ENCODE data around the gene HSFX4.
"Not testable (repeated sequence)": the region's sequence is repeated elsewhere in the genome, so short reads cannot be mapped to it uniquely, and the experiment has no call there.

The HSFX4 gene

DNA sequence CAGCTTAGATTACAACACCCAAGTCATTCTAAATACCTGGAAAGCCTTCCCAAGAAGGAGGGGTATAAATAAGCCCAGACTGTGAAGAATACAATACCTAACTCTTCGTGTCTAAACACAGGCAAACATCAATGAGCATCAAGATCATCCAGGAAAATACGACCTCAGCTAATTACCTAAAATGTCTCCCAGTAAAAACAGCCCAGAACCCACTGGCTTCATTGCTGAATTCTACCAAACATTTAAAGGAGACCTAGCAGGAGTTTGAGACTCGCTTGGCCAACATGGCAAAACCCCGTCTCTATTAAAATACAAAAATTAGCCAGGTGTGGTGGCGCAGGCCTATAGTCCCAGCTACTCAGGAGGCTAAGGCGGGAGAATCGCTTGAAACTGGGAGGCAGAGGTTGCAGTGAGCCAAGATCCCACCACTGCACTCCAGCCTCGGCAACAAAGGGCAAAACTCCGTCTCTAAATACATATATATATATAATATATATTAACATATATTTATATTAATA lies 19.1 kb upstream of the HSFX4 start:
- 79% methylated on average over 5 of the region's 9 CpGs for WGBS
- H3K27ac ChIP-seq (ENCODE audit: low read length, poor library complexity, severe bottlenecking): no peak overlapping the region
- H3K9ac ChIP-seq (ENCODE audit: low read length): no peak overlapping the region
- H3K79me1 ChIP-seq (replicated peaks; ENCODE audit: low read length, poor library complexity, severe bottlenecking): no peaks in the 10 kb centered on the region
- no peak overlapping the region for H3K4me2 ChIP-seq (ENCODE audit: low read length, poor library complexity, severe bottlenecking)
- H3K9me3 ChIP-seq (ENCODE audit: control insufficient read depth, low read length): no peaks in the 10 kb centered on the region
- H3K4ac ChIP-seq (ENCODE audit: low read depth in 1 of 2, low read length in 2 of 2): no peak overlapping the region
- H2BK120ac ChIP-seq (ENCODE audit: low read depth, low read length): no peak overlapping the region
- no peak overlapping the region for H3K4me3 ChIP-seq (ENCODE audit: insufficient read depth in 1 of 2, low read depth in 1 of 2, low read length in 2 of 2)
- no peak overlapping the region for H4K8ac ChIP-seq (ENCODE audit: low read length)
- no peak overlapping the region for H4K91ac ChIP-seq (ENCODE audit: low read length)
- no peak overlapping the region for H2BK15ac ChIP-seq (ENCODE audit: low read depth, poor library complexity, severe bottlenecking)
- H2AFZ ChIP-seq (ENCODE audit: low read depth, low read length): no peak overlapping the region
- H3K4me1 ChIP-seq (ENCODE audit: control insufficient read depth, insufficient read depth, low read depth, low read length): no peaks in the 10 kb centered on the region
- no peak overlapping the region for H3K14ac ChIP-seq (ENCODE audit: low read length in 2 of 2)
- H2BK12ac ChIP-seq (ENCODE audit: low read length in 2 of 2): no peak overlapping the region
- no peak overlapping the region for H3K23ac ChIP-seq (ENCODE audit: low read length in 2 of 2)
- H2BK5ac ChIP-seq (ENCODE audit: low read depth, low read length, poor library complexity, severe bottlenecking): no peak overlapping the region
- DNase-seq: no peak
- H3K27me3 ChIP-seq (ENCODE audit: control insufficient read depth in 1 of 2, insufficient read depth in 1 of 2, low read length in 2 of 2): peaks cover 0 to under 1% of the 10 kb centered on the region in 2 experiments
- H3K18ac ChIP-seq (ENCODE audit: low read depth in 1 of 2, low read length in 2 of 2): no peak overlapping the region
- no peaks in the 10 kb centered on the region for H3K36me3 ChIP-seq (ENCODE audit: control insufficient read depth in 1 of 2, insufficient read depth in 2 of 2, low read depth in 1 of 2, low read length in 2 of 2)
- no peak overlapping the region for H2AK5ac ChIP-seq (ENCODE audit: low read length, severe bottlenecking)

DNA sequence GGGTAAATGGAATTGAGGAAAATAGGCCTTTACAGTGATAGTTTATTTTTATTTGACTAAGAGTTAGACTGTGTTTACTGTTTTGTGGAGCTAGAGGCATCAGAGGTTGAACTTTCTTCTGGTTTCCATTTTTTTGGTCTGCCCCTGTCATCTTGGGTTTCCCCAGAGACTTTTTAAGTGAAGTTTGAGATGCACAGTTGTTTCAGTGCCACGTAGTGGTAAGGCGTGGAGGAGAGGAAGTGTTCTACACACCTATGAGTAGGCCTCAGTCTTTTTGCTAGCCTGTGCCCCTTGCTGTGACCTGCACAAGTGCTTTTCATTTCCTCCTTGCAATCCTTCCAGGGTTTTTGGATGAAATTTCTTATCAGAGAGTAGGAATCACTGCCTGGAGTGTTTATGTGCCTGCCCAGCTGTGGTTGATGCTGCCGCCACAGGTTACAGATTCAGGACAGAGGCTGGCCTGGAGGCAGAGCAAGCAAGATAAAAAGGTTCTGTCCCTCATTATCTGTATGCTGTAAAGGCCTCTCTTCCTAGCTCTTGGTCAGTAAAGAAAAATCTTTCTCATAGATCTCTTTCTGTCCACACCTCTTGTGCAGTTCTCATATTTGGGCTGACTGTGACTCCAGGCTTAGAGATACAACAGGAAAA lies 12.5 kb upstream of the HSFX4 start:
- DNase-seq: no peak
- Histone ChIP-seq H3K4me1 (ENCODE audit: control insufficient read depth, insufficient read depth, low read depth, low read length) (no peaks in the 10 kb centered on the region), H4K8ac (ENCODE audit: low read length) (no peak overlapping the region), H3K4me3 (ENCODE audit: insufficient read depth in 1 of 2, low read depth in 1 of 2, low read length in 2 of 2) (no peak overlapping the region), H2BK12ac (ENCODE audit: low read length in 2 of 2) (no peak overlapping the region), H3K4ac (ENCODE audit: low read depth in 1 of 2, low read length in 2 of 2) (no peak overlapping the region), H3K9ac (ENCODE audit: low read length) (no peak overlapping the region), H3K23ac (ENCODE audit: low read length in 2 of 2) (no peak overlapping the region), H2BK5ac (ENCODE audit: low read depth, low read length, poor library complexity, severe bottlenecking) (no peak overlapping the region), H2BK120ac (ENCODE audit: low read depth, low read length) (no peak overlapping the region), H3K36me3 (ENCODE audit: control insufficient read depth in 1 of 2, insufficient read depth in 2 of 2, low read depth in 1 of 2, low read length in 2 of 2) (no peaks in the 10 kb centered on the region), H3K4me2 (ENCODE audit: low read length, poor library complexity, severe bottlenecking) (no peak overlapping the region), H3K18ac (ENCODE audit: low read depth in 1 of 2, low read length in 2 of 2) (no peak overlapping the region), H2BK15ac (ENCODE audit: low read depth, poor library complexity, severe bottlenecking) (no peak overlapping the region), H3K9me3 (ENCODE audit: control insufficient read depth, low read length) (no peaks in the 10 kb centered on the region), H2AFZ (ENCODE audit: low read depth, low read length) (no peak overlapping the region), H4K91ac (ENCODE audit: low read length) (no peak overlapping the region), H3K14ac (ENCODE audit: low read length in 2 of 2) (no peak overlapping the region), H3K79me1 (replicated peaks; ENCODE audit: low read length, poor library complexity, severe bottlenecking) (no peaks in the 10 kb centered on the region), H3K27ac (ENCODE audit: low read length, poor library complexity, severe bottlenecking) (no peak overlapping the region), H2AK5ac (ENCODE audit: low read length, severe bottlenecking) (no peak overlapping the region), H3K27me3 (ENCODE audit: control insufficient read depth in 1 of 2, insufficient read depth in 1 of 2, low read length in 2 of 2) (no peaks in the 10 kb centered on the region)
- WGBS: no CpG with 5 or more reads among the region's 3 CpGs

DNA sequence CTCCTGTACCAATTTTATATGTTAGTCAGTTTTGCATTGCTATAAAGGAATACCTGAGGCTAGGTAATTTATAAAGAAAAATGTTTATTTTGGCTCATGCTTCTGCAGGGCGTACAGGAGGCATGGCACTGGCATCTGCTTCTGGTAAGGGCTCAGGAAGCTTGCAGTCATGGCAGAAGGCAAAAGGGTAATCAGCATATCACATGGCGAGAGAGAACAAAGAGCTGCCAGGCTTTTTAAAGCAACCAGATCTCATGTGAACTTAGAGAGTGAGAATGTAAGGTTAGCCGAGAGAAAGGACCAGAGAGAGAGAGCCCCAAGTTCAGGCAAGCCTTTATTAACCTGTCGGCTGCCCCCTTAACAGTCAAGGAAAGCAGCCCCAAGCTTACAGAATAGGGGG lies 5.5 kb upstream of the HSFX4 start:
- H4K91ac ChIP-seq (ENCODE audit: low read length); H3K18ac ChIP-seq (ENCODE audit: low read depth in 1 of 2, low read length in 2 of 2); H3K4me3 ChIP-seq (ENCODE audit: insufficient read depth in 1 of 2, low read depth in 1 of 2, low read length in 2 of 2); H3K79me1 ChIP-seq (replicated peaks; ENCODE audit: low read length, poor library complexity, severe bottlenecking); H3K9ac ChIP-seq (ENCODE audit: low read length); H4K8ac ChIP-seq (ENCODE audit: low read length); H3K4me2 ChIP-seq (ENCODE audit: low read length, poor library complexity, severe bottlenecking); H2AK5ac ChIP-seq (ENCODE audit: low read length, severe bottlenecking); H3K27me3 ChIP-seq (ENCODE audit: control insufficient read depth in 1 of 2, insufficient read depth in 1 of 2, low read length in 2 of 2); H3K4ac ChIP-seq (ENCODE audit: low read depth in 1 of 2, low read length in 2 of 2); H3K27ac ChIP-seq (ENCODE audit: low read length, poor library complexity, severe bottlenecking); H3K23ac ChIP-seq (ENCODE audit: low read length in 2 of 2); H3K36me3 ChIP-seq (ENCODE audit: control insufficient read depth in 1 of 2, insufficient read depth in 2 of 2, low read depth in 1 of 2, low read length in 2 of 2); H2BK5ac ChIP-seq (ENCODE audit: low read depth, low read length, poor library complexity, severe bottlenecking); H3K9me3 ChIP-seq (ENCODE audit: control insufficient read depth, low read length); H2BK15ac ChIP-seq (ENCODE audit: low read depth, poor library complexity, severe bottlenecking); H2AFZ ChIP-seq (ENCODE audit: low read depth, low read length); H2BK120ac ChIP-seq (ENCODE audit: low read depth, low read length); DNase-seq; H2BK12ac ChIP-seq (ENCODE audit: low read length in 2 of 2); H3K4me1 ChIP-seq (ENCODE audit: control insufficient read depth, insufficient read depth, low read depth, low read length); H3K14ac ChIP-seq (ENCODE audit: low read length in 2 of 2): not testable (repeated sequence)
- no CpG with 5 or more reads among the region's 4 CpGs for WGBS

DNA sequence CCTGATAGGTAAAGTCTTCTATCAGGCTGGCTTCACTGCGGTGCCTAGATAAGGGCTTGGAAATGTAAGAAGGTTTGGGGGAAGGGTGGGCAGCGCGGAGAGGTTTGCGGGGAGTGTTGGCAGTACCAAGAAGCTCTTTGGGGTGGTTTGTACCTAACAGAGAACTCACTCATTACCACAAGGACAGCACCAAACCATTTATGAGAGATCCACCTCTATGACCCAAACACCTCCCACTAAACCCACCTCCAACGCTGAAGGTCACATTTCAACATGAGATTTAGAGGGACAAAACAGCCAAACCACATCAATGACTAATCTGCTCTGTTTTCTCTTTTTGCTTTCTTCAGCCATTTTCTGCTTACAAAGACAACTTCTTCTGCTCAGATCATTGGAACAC lies 4.9 kb upstream of the HSFX4 start:
- H2BK15ac ChIP-seq (ENCODE audit: low read depth, poor library complexity, severe bottlenecking); H2BK5ac ChIP-seq (ENCODE audit: low read depth, low read length, poor library complexity, severe bottlenecking); H3K23ac ChIP-seq (ENCODE audit: low read length in 2 of 2); H3K36me3 ChIP-seq (ENCODE audit: control insufficient read depth in 1 of 2, insufficient read depth in 2 of 2, low read depth in 1 of 2, low read length in 2 of 2); H3K14ac ChIP-seq (ENCODE audit: low read length in 2 of 2); H3K27ac ChIP-seq (ENCODE audit: low read length, poor library complexity, severe bottlenecking); H3K27me3 ChIP-seq (ENCODE audit: control insufficient read depth in 1 of 2, insufficient read depth in 1 of 2, low read length in 2 of 2); H3K79me1 ChIP-seq (replicated peaks; ENCODE audit: low read length, poor library complexity, severe bottlenecking); H2AK5ac ChIP-seq (ENCODE audit: low read length, severe bottlenecking); H2BK120ac ChIP-seq (ENCODE audit: low read depth, low read length); DNase-seq; H2BK12ac ChIP-seq (ENCODE audit: low read length in 2 of 2); H3K9ac ChIP-seq (ENCODE audit: low read length); H3K18ac ChIP-seq (ENCODE audit: low read depth in 1 of 2, low read length in 2 of 2); H3K4ac ChIP-seq (ENCODE audit: low read depth in 1 of 2, low read length in 2 of 2); H2AFZ ChIP-seq (ENCODE audit: low read depth, low read length); H3K4me2 ChIP-seq (ENCODE audit: low read length, poor library complexity, severe bottlenecking); H3K9me3 ChIP-seq (ENCODE audit: control insufficient read depth, low read length); H3K4me3 ChIP-seq (ENCODE audit: insufficient read depth in 1 of 2, low read depth in 1 of 2, low read length in 2 of 2); H4K91ac ChIP-seq (ENCODE audit: low read length); H4K8ac ChIP-seq (ENCODE audit: low read length); H3K4me1 ChIP-seq (ENCODE audit: control insufficient read depth, insufficient read depth, low read depth, low read length): not testable (repeated sequence)
- no CpG with 5 or more reads among the region's 5 CpGs for WGBS
